ENCODE measurements around the gene NTRK1.

Gene NTRK1

DNA sequence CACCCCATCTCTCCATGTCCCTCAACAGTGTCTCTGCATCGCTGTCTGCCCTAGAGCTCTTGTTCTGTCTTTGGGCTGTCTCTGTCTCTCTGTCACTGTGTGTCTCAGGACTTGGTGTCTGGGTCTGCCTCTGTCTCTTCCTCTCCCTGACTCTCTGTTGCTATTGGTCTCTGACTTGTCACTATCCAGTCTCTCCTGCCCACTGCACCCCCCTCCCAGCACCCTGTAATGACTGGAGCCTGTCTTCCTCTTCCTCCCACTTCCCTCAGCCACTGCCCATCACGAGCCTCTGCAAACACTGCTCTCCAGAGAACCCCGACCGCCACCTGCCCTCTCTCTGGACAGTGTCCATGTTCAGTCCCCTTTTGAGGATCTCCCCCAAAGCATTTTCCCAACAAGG lies 45.0 kb downstream of the NTRK1 start:
- no peak overlapping the region for H3K4me3 ChIP-seq (replicated peaks; ENCODE audit: insufficient read depth, low read length)
- no peak for DNase-seq (ENCODE audit: low read depth in 1 of 2, low spot score in 1 of 2)
- H3K27ac ChIP-seq (replicated peaks) = no peak overlapping the region
- peaks cover 5% of the 10 kb centered on the region for H3K27me3 ChIP-seq (ENCODE audit: insufficient read depth, poor library complexity, severe bottlenecking)
- no peak for TF ChIP-seq GABPA (IDR thresholded peaks at IDR 0.05; ENCODE audit: low read depth)
- TF ChIP-seq, protein P1, sequence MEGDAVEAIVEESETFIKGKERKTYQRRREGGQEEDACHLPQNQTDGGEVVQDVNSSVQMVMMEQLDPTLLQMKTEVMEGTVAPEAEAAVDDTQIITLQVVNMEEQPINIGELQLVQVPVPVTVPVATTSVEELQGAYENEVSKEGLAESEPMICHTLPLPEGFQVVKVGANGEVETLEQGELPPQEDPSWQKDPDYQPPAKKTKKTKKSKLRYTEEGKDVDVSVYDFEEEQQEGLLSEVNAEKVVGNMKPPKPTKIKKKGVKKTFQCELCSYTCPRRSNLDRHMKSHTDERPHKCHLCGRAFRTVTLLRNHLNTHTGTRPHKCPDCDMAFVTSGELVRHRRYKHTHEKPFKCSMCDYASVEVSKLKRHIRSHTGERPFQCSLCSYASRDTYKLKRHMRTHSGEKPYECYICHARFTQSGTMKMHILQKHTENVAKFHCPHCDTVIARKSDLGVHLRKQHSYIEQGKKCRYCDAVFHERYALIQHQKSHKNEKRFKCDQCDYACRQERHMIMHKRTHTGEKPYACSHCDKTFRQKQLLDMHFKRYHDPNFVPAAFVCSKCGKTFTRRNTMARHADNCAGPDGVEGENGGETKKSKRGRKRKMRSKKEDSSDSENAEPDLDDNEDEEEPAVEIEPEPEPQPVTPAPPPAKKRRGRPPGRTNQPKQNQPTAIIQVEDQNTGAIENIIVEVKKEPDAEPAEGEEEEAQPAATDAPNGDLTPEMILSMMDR (IDR thresholded peaks at IDR 0.05; ENCODE audit: insufficient read depth, low read length) = no peak
- no peak for TF ChIP-seq SPI1 (IDR thresholded peaks at IDR 0.05; ENCODE audit: borderline replicate concordance, low read depth)

DNA sequence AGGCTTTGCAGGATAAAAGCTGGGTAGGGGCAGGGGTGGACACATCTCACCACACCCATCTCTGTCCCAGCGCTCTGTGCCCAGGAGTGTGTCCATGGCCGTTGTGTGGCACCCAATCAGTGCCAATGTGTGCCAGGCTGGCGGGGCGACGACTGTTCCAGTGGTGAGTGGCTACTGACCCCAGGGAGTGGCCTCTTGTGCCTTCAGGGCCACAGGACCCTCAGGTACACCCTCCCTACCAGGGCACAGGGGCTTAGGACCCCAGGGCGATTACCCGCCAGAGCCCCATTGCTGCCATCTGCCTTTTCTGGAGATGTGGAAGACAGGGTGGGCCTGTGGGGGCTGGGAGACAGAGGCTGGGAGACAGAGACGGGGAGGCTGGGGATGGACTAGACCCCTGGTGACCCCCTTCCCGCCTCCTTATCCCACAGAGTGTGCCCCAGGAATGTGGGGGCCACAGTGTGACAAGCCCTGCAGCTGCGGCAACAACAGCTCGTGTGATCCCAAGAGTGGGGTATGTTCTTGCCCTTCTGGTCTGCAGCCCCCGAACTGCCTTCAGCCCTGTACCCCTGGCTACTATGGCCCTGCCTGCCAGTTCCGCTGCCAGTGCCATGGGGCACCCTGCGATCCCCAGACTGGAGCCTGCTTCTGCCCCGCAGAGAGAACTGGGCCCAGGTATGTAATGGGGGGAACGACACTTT lies 45.7 kb downstream of the NTRK1 start:
- TF ChIP-seq SPI1 (IDR thresholded peaks at IDR 0.05; ENCODE audit: borderline replicate concordance, low read depth) = no peak
- no peak for TF ChIP-seq REST (IDR thresholded peaks at IDR 0.05; ENCODE audit: insufficient replicate concordance, low read depth)
- no peak for TF ChIP-seq GABPA (IDR thresholded peaks at IDR 0.05; ENCODE audit: low read depth)
- no peak for TF ChIP-seq POLR2AphosphoS5 (IDR thresholded peaks at IDR 0.05; ENCODE audit: low read depth)
- TF ChIP-seq, protein P1 (IDR thresholded peaks at IDR 0.05; ENCODE audit: insufficient read depth, low read length) = no peak

GRCh38 chr1:156908541-156908940 lies 47.9 kb downstream of the NTRK1 start:
- DNase-seq (ENCODE audit: low read depth in 1 of 2, low spot score in 1 of 2) = no peak
- Histone ChIP-seq H3K27me3 (ENCODE audit: insufficient read depth, poor library complexity, severe bottlenecking) (no peaks in the 10 kb centered on the region), H3K27ac (replicated peaks) (no peak overlapping the region), H3K4me3 (replicated peaks; ENCODE audit: insufficient read depth, low read length) (no peak overlapping the region)
- TF ChIP-seq, protein P1 (IDR thresholded peaks at IDR 0.05; ENCODE audit: insufficient read depth, low read length) = no peak

More for the DNA sequence above, 45.7 kb downstream of the NTRK1 start:
- no peak overlapping the region for H3K4me3 ChIP-seq (replicated peaks; ENCODE audit: insufficient read depth, low read length)
- no peak overlapping the region for H3K27ac ChIP-seq (replicated peaks)
- peaks cover 2% of the 10 kb centered on the region for H3K27me3 ChIP-seq (ENCODE audit: insufficient read depth, poor library complexity, severe bottlenecking)
- DNase-seq (ENCODE audit: low read depth in 1 of 2, low spot score in 1 of 2) = no peak

GRCh38 chr1:156908955-156909354 lies 48.3 kb downstream of the NTRK1 start:
- no peak for DNase-seq (ENCODE audit: low read depth in 1 of 2, low spot score in 1 of 2)
- Histone ChIP-seq H3K27ac (replicated peaks) (no peak overlapping the region), H3K4me3 (replicated peaks; ENCODE audit: insufficient read depth, low read length) (no peak overlapping the region), H3K27me3 (ENCODE audit: insufficient read depth, poor library complexity, severe bottlenecking) (no peaks in the 10 kb centered on the region)
- TF ChIP-seq, protein P1 (IDR thresholded peaks at IDR 0.05; ENCODE audit: insufficient read depth, low read length) = no peak
- TF ChIP-seq SPI1 (IDR thresholded peaks at IDR 0.05; ENCODE audit: borderline replicate concordance, low read depth) = no peak
- TF ChIP-seq GABPA (IDR thresholded peaks at IDR 0.05; ENCODE audit: low read depth) = no peak
- no peak for TF ChIP-seq REST (IDR thresholded peaks at IDR 0.05; ENCODE audit: insufficient replicate concordance, low read depth)
